ENCODE results near the gene ATP6AP1. TPM values are rescaled to one million over a fixed set of nuclear protein-coding genes. Genes with fewer than 3 reads are reported as not detected.

The ATP6AP1 gene
- total and polyA plus RNA-seq, 9 of the 15 experiments (the other 6 are each of a cell fraction or from before 2014, with no cell fraction given), result 8.3 to 90.5 (median 52.9) TPM

GRCh38 chrX:154428176-154429171, at the start of gene ATP6AP1 (continued):
- TF ChIP-seq, protein P1, sequence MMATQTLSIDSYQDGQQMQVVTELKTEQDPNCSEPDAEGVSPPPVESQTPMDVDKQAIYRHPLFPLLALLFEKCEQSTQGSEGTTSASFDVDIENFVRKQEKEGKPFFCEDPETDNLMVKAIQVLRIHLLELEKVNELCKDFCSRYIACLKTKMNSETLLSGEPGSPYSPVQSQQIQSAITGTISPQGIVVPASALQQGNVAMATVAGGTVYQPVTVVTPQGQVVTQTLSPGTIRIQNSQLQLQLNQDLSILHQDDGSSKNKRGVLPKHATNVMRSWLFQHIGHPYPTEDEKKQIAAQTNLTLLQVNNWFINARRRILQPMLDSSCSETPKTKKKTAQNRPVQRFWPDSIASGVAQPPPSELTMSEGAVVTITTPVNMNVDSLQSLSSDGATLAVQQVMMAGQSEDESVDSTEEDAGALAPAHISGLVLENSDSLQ (IDR thresholded peaks at IDR 0.05), result peak; percentile 100
- TF ChIP-seq DPF2 (IDR thresholded peaks at IDR 0.05) (0 out of 2 replicates have a peak, but pooled peaks have one; percentile 14), DDX20 (tag; IDR thresholded peaks at IDR 0.05; ENCODE audit: low read depth) (no peak), REST (IDR thresholded peaks at IDR 0.05; ENCODE audit: borderline replicate concordance) (0 out of 2 replicates have a peak, but pooled peaks have one; percentile 16), REST (CRISPR knock-in tag; IDR thresholded peaks at IDR 0.05; ENCODE audit: low read depth) (no peak), CUX1 (CRISPR knock-in tag; IDR thresholded peaks at IDR 0.05) (no peak), ESRRB (CRISPR knock-in tag; IDR thresholded peaks at IDR 0.05; ENCODE audit: borderline replicate concordance) (no peak), ZNF3 (CRISPR knock-in tag; IDR thresholded peaks at IDR 0.05) (no peak), MAFF (IDR thresholded peaks at IDR 0.05; ENCODE audit: low read length) (no peak)
- TF ChIP-seq, protein P2, sequence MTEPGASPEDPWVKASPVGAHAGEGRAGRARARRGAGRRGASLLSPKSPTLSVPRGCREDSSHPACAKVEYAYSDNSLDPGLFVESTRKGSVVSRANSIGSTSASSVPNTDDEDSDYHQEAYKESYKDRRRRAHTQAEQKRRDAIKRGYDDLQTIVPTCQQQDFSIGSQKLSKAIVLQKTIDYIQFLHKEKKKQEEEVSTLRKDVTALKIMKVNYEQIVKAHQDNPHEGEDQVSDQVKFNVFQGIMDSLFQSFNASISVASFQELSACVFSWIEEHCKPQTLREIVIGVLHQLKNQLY (CRISPR knock-in tag; conservative IDR thresholded peaks at IDR 0.05), result no peak

Measured in K562 (cell line).